Adrenal gland (tissue), 5 donors: ENCODE results near the gene CAD.

Experiments
- POLR2A ChIP-seq, 2 donors: fragments of 450-650 bp; IDR thresholded peaks; one replicate each; pipeline ENCODE4 v1.6.1; 2017; ENCODE audit warnings: antibody characterized with exemption in 2 of 2, mild to moderate bottlenecking in 2 of 2, moderate library complexity in 1 of 2
- TF ChIP-seq, protein P1 (sequence below), 6 experiments: fragments of 450-650 bp in 4 of 6; fragments of 200-600 bp in 2 of 6; sonication (generic) in 1 of 6; IDR thresholded peaks; 1 replicate in 5 of 6; 2 replicates in 1 of 6; pipeline versions ENCODE4 v1.5.1 to v1.8.0; 2016 to 2021; ENCODE audit warnings: antibody characterized with exemption in 6 of 6, mild to moderate bottlenecking in 2 of 6, moderate library complexity in 1 of 6
- donor health status: DM: no; HTN: no; CAD: no.

DNA sequence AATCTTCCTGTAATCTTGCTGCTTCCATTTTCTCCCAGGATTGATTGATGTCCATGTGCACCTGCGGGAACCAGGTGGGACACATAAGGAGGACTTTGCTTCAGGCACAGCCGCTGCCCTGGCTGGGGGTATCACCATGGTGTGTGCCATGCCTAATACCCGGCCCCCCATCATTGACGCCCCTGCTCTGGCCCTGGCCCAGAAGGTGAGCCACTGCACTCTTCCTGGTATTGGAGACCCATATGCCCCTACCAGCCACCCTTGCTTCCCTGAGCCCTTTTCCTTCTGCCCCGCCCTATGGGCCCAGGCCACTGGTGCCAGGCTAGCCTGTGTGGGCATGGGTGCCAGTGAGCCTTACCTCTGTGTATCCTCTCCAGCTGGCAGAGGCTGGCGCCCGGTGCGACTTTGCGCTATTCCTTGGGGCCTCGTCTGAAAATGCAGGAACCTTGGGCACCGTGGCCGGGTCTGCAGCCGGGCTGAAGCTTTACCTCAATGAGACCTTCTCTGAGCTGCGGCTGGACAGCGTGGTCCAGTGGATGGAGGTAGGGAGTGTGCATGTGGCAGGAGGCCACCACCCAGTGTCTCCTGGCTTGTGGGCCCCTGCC is 20.3 kb downstream of the CAD start:
- TF ChIP-seq, protein P1, sequence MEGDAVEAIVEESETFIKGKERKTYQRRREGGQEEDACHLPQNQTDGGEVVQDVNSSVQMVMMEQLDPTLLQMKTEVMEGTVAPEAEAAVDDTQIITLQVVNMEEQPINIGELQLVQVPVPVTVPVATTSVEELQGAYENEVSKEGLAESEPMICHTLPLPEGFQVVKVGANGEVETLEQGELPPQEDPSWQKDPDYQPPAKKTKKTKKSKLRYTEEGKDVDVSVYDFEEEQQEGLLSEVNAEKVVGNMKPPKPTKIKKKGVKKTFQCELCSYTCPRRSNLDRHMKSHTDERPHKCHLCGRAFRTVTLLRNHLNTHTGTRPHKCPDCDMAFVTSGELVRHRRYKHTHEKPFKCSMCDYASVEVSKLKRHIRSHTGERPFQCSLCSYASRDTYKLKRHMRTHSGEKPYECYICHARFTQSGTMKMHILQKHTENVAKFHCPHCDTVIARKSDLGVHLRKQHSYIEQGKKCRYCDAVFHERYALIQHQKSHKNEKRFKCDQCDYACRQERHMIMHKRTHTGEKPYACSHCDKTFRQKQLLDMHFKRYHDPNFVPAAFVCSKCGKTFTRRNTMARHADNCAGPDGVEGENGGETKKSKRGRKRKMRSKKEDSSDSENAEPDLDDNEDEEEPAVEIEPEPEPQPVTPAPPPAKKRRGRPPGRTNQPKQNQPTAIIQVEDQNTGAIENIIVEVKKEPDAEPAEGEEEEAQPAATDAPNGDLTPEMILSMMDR (IDR thresholded peaks at IDR 0.05): no peak
- TF ChIP-seq POLR2A (IDR thresholded peaks at IDR 0.05): no peak
